Transverse colon (tissue), 4 donors: ENCODE results near the gene EHMT1. TPM values are rescaled to one million over a fixed set of nuclear protein-coding genes. Genes with fewer than 3 reads are reported as not detected.

ENCODE experiments used
- DNase-seq: peaks from one replicate; pipeline ENCODE4 v3.0.0-alpha.2; 2019
- H3K27ac ChIP-seq, 4 donors: fragments of 200-600 bp; sonication (generic); 2 replicates each; pipeline ENCODE4 v1.5.1; 2016 to 2018; ENCODE audit warnings: inconsistent platforms in 4 of 4
- H3K27me3 ChIP-seq: fragments of 200-600 bp; sonication (generic); 2 replicates; pipeline ENCODE4 v1.5.1; 2017; ENCODE audit warnings: inconsistent platforms
- H3K36me3 ChIP-seq, 4 donors: fragments of 200-600 bp; sonication (generic); 2 replicates each; pipeline ENCODE4 v1.5.1; 2017 to 2019; ENCODE audit warnings: inconsistent platforms in 4 of 4
- H3K4me1 ChIP-seq, 4 donors: fragments of 200-600 bp; sonication (generic); 2 replicates each; pipeline ENCODE4 v1.5.1; 2017 to 2020; ENCODE audit warnings: inconsistent platforms in 4 of 4
- H3K4me3 ChIP-seq, 4 donors: fragments of 200-600 bp; sonication (generic); 1 replicate in 1 of 4; 2 replicates in 3 of 4; pipeline versions ENCODE4 v1.5.1 to v1.6.1; 2017 to 2019; ENCODE audit warnings: inconsistent platforms in 4 of 4
- H3K9me3 ChIP-seq, 2 donors: fragments of 200-600 bp; sonication (generic); 2 replicates each; pipeline ENCODE4 v1.5.1; 2017 to 2019; ENCODE audit warnings: inconsistent platforms in 2 of 2
- EP300 ChIP-seq: sonication (generic); formaldehyde crosslinking; IDR thresholded peaks from one replicate; pipeline ENCODE4 v1.6.1; 2017; ENCODE audit warnings: antibody characterized with exemption, low read depth
- POLR2A ChIP-seq: fragments of 450-650 bp; IDR thresholded peaks from one replicate; pipeline ENCODE4 v1.6.1; 2016; ENCODE audit warnings: antibody characterized with exemption, mild to moderate bottlenecking, moderate library complexity
- POLR2AphosphoS5 ChIP-seq, 3 donors: sonication (generic); formaldehyde crosslinking; IDR thresholded peaks; one replicate each; pipeline ENCODE4 v1.6.1; 2016; ENCODE audit warnings: antibody characterized with exemption in 3 of 3
- WGBS, 2 donors: methylation state at CpG; one replicate each; pipeline ENCODE4 v1.1.5; 2018; ENCODE audit warnings: low coverage in 1 of 2; 5-methylcytosine and 5-hydroxymethylcytosine counted together
- in situ Hi-C, 4 donors: fragments of 200-750 bp; cut with MboI; loops; one replicate each; pipeline versions ENCODE4 v1.15.0 to v1.15.1; 2017; ENCODE audit warnings: low sequenced_read_pairs in 3 of 4, low pct_ligation_motif_present in 1 of 4, low pct_unique_long_range_greater_than_20kb in 1 of 4
- intact Hi-C: fragments of 100-400 bp; cut with DNase I; formaldehyde crosslinking; loops from one replicate; pipeline ENCODE4 v1.15.1; 2023; ENCODE audit warnings: low total_unique reads
- total RNA-seq, 4 donors: library from RNA; depleted of rRNA; stranded (reverse); fragments of >200 nt; gene quantifications; one replicate each; pipeline ENCODE4 v1.1.0, GENCODE V29; 2016
- TF ChIP-seq, protein P1 (sequence below), 5 experiments: fragments of 200-600 bp in 3 of 5; fragments of 450-650 bp in 2 of 5; sonication (generic) in 3 of 5; IDR thresholded peaks; 1 replicate in 2 of 5; 2 replicates in 3 of 5; pipeline ENCODE4 v1.5.1; 2016 to 2017; ENCODE audit warnings: antibody characterized with exemption in 5 of 5, inconsistent platforms in 3 of 5, mild to moderate bottlenecking in 2 of 5, moderate library complexity in 1 of 5

EHMT1 gene
- total RNA-seq, 4 donors from 2014 or later = 93.8 to 184 (median 139) TPM

- TF ChIP-seq, protein P1, sequence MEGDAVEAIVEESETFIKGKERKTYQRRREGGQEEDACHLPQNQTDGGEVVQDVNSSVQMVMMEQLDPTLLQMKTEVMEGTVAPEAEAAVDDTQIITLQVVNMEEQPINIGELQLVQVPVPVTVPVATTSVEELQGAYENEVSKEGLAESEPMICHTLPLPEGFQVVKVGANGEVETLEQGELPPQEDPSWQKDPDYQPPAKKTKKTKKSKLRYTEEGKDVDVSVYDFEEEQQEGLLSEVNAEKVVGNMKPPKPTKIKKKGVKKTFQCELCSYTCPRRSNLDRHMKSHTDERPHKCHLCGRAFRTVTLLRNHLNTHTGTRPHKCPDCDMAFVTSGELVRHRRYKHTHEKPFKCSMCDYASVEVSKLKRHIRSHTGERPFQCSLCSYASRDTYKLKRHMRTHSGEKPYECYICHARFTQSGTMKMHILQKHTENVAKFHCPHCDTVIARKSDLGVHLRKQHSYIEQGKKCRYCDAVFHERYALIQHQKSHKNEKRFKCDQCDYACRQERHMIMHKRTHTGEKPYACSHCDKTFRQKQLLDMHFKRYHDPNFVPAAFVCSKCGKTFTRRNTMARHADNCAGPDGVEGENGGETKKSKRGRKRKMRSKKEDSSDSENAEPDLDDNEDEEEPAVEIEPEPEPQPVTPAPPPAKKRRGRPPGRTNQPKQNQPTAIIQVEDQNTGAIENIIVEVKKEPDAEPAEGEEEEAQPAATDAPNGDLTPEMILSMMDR (IDR thresholded peaks at IDR 0.05) = no peak
- no peak for TF ChIP-seq POLR2A
- TF ChIP-seq EP300 = no peak
- TF ChIP-seq POLR2AphosphoS5 (IDR thresholded peaks at IDR 0.05) = no peak
- Histone ChIP-seq H3K27ac (no peak overlapping the region), H3K9me3 (no peaks in the 10 kb centered on the region), H3K4me3 (no peak overlapping the region), H3K4me1 (peaks cover 15 to 30% (median 25%) of the 10 kb centered on the region in 4 donors), H3K27me3 (no peaks in the 10 kb centered on the region), H3K36me3 (no peaks in the 10 kb centered on the region)
- WGBS, 2 donors = 91% methylated on average over 22 of the region's 23 CpGs; no CpG with 5 or more reads in 1 of the 2 donors
- DNase-seq = no peak
- intact Hi-C loops (no loop called here), in situ Hi-C loops (no loop called here)
These were observed 38.4 kb upstream of the EHMT1 start for GRCh38 chr9:137580209-137580953.

DNA sequence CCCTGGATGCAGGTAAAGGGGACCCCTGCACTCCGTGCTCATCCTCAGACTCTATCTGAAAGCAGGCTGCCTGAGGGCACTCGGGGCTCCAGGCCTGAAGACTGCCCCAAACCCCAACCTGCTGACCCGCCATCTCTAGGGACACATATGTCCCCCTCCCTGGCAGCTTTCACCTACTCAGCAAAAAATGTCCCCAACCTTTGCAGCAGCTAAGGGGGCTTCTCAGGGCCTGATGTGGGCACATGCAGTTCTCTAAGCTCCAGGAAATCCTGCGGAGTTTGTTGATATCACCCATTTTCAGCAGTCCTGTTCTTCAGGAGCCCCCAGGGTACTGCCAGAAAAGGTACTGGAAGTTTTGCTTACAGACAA lies 37.9 kb upstream of the EHMT1 start:
- Histone ChIP-seq H3K4me3 (no peak overlapping the region), H3K36me3 (no peaks in the 10 kb centered on the region), H3K27me3 (no peaks in the 10 kb centered on the region), H3K4me1 (peaks cover 15 to 29% (median 25%) of the 10 kb centered on the region in 4 donors), H3K27ac (no peak overlapping the region), H3K9me3 (no peaks in the 10 kb centered on the region)
- no peak for TF ChIP-seq EP300
- TF ChIP-seq POLR2A = no peak
- TF ChIP-seq, protein P1 (IDR thresholded peaks at IDR 0.05) = no peak
- no peak for TF ChIP-seq POLR2AphosphoS5 (IDR thresholded peaks at IDR 0.05)
- in situ Hi-C loops (no loop called here), intact Hi-C loops (no loop called here)
- no peak for DNase-seq
- 82% methylated on average over 4 of the region's 4 CpGs; no CpG with 5 or more reads in 1 of the 2 donors for WGBS, 2 donors

DNA sequence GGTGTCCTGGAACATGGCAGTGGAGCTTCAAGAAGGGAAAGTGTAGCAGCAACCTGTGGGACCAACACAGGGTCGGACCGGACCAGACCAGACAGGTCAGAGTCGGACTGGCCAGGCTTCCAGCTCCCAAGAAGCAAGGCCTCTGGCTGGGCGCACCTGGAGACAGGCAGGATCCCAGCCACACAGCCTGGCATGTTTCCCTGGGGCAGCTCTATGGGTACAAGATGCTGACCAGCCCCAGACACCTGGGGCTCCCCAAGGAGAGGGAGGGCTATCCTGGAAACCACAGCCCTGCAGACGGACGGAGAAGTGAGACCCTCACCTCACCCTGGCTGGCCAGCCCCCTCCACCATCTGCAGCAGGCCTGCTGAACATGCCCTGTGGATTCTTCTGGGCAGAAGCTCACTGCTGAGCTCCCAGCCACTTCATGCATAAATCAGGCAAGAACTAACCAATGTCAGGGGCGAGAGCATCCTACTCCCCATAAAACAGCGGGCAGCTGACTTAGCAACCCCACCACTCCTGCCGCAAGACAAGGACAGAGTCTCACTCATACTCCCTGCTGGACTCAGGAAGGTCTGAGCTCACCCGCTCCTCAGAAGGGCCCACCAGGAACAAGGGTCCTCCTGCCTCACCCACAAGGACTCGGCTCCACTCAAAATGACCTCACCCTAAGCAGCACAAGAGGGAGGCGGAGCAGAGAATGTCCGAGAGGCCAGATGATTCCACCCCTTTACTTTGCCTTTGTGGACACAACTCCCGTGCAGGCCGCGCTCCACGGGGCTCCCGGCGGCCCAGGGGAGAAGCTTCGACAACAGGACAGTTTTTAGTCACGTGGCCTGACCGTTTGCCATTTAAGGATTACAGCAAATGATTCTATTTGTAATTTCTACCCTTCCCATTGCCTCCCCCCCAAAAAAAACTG lies 37.2 kb upstream of the EHMT1 start:
- H3K36me3 ChIP-seq = no peaks in the 10 kb centered on the region
- in situ Hi-C loops = no loop called here
- TF ChIP-seq POLR2A = no peak
- TF ChIP-seq EP300 = no peak
- no peak for TF ChIP-seq POLR2AphosphoS5 (IDR thresholded peaks at IDR 0.05)
- TF ChIP-seq, protein P1 (IDR thresholded peaks at IDR 0.05) = no peak

GRCh38 chr9:137582286-137582860 lies 36.4 kb upstream of the EHMT1 start:
- no peak overlapping the region for H3K4me3 ChIP-seq
- in situ Hi-C loops (no loop called here), intact Hi-C loops (no loop called here)
- H3K36me3 ChIP-seq = no peaks in the 10 kb centered on the region
- H3K4me1 ChIP-seq = peaks cover 10 to 15% (median 13%) of the 10 kb centered on the region in 4 donors
- no peaks in the 10 kb centered on the region for H3K9me3 ChIP-seq
- 86% methylated on average over 20 of the region's 20 CpGs; no CpG with 5 or more reads in 1 of the 2 donors for WGBS, 2 donors
- TF ChIP-seq, protein P1 (IDR thresholded peaks at IDR 0.05) = peak in 2 of 5 experiments; percentile 31 to 36
- TF ChIP-seq EP300 = no peak
- H3K27ac ChIP-seq = no peak overlapping the region
- no peaks in the 10 kb centered on the region for H3K27me3 ChIP-seq
- no peak for DNase-seq

More for the DNA sequence above, 37.2 kb upstream of the EHMT1 start:
- Histone ChIP-seq H3K27ac (no peak overlapping the region), H3K27me3 (no peaks in the 10 kb centered on the region), H3K4me3 (no peak overlapping the region), H3K9me3 (no peaks in the 10 kb centered on the region), H3K4me1 (peaks cover 15 to 22% (median 20%) of the 10 kb centered on the region in 4 donors)
- intact Hi-C loops = no loop called here
- DNase-seq = no peak
- 76 to 92% methylated on average over 3 to 22 of the region's 22 CpGs for WGBS, 2 donors
